GM19397 (cell line): ENCODE results near the gene KAZN.

Source experiments
- ATAC-seq: cut with Tn5 transposase; IDR thresholded peaks from one replicate; pipeline ENCODE4 v1.9.1; 2021; ENCODE audit warnings: mild to moderate bottlenecking, moderate library complexity; ENCODE audit not compliant: unreplicated experiment

The KAZN gene

GRCh38 chr1:14875524-14876509 lies 277.3 kb downstream of the KAZN start:
- ATAC-seq, result no peak

GRCh38 chr1:14876747-14877146 lies 278.3 kb downstream of the KAZN start:
- ATAC-seq, result no peak

GRCh38 chr1:14877224-14877623 lies 278.7 kb downstream of the KAZN start:
- no peak for ATAC-seq

- no peak for ATAC-seq
These were observed 279.6 kb downstream of the KAZN start for GRCh38 chr1:14878124-14878523.

- no peak for ATAC-seq
These were observed 280.5 kb downstream of the KAZN start for GRCh38 chr1:14878951-14879350.

GRCh38 chr1:14880456-14881316 lies 282.2 kb downstream of the KAZN start:
- ATAC-seq, result no peak

- no peak for ATAC-seq
These were observed 283.5 kb downstream of the KAZN start for GRCh38 chr1:14881775-14882672.

- ATAC-seq, result no peak
These were observed 286.2 kb downstream of the KAZN start for GRCh38 chr1:14884614-14885175.

- no peak for ATAC-seq
These were observed 288.6 kb downstream of the KAZN start for GRCh38 chr1:14887044-14887566.

GRCh38 chr1:14887764-14888350 lies 289.4 kb downstream of the KAZN start:
- no peak for ATAC-seq

- ATAC-seq, result no peak
These were observed 289.9 kb downstream of the KAZN start for GRCh38 chr1:14888374-14888773.

- ATAC-seq, result no peak
These were observed 291.4 kb downstream of the KAZN start for GRCh38 chr1:14889825-14890440.

GRCh38 chr1:14891991-14892390 lies 293.5 kb downstream of the KAZN start:
- ATAC-seq, result no peak

- ATAC-seq, result no peak
These were observed 296.5 kb downstream of the KAZN start for GRCh38 chr1:14894811-14895560.

- ATAC-seq, result no peak
These were observed 297.2 kb downstream of the KAZN start for GRCh38 chr1:14895727-14896126.

GRCh38 chr1:14896381-14897079 lies 298.0 kb downstream of the KAZN start:
- no peak for ATAC-seq

- no peak for ATAC-seq
These were observed 298.6 kb downstream of the KAZN start for GRCh38 chr1:14897080-14897449.

GRCh38 chr1:14897547-14897946 lies 299.1 kb downstream of the KAZN start:
- no peak for ATAC-seq
